Activated CD8-positive, alpha-beta T cell treated with anti-CD3 and anti-CD28 coated beads for 36 hours (primary cell): ENCODE measurements around the gene TRPC4AP. TPM values are rescaled to one million over a fixed set of nuclear protein-coding genes. Genes with fewer than 3 reads are reported as not detected.

Experiments used
- ATAC-seq: fragments of 200-7000 bp; cut with Tn5 transposase; one replicate; pipeline ENCODE4 v1.10.0; 2021; ENCODE audit warnings: mild to moderate bottlenecking, moderate library complexity
- CTCF ChIA-PET: fragments of 350-600 bp; sonication (Branson Sonifier 250); formaldehyde crosslinking; loops from one replicate; lab custom pipeline; 2021; ENCODE audit warnings: antibody characterized with exemption; lab: Charles Lee
- POLR2A ChIA-PET: fragments of 350-600 bp; sonication (Branson Sonifier 250); formaldehyde crosslinking; loops from one replicate; lab custom pipeline; 2021; ENCODE audit warnings: antibody characterized with exemption; lab: Charles Lee
- DNase-seq: peaks from one replicate; pipeline ENCODE4 v3.0.0-alpha.2; 2020
- H3K27ac Mint-ChIP-seq: one replicate; pipeline ENCODE4 v1.8.0; 2021; ENCODE audit warnings: mild to moderate bottlenecking, mixed read lengths
- H3K27me3 Mint-ChIP-seq: one replicate; pipeline ENCODE4 v1.8.0; 2021; ENCODE audit warnings: mixed read lengths
- H3K36me3 Mint-ChIP-seq: one replicate; pipeline ENCODE4 v1.8.0; 2021; ENCODE audit warnings: low read depth, mixed read lengths
- H3K4me1 Mint-ChIP-seq: one replicate; pipeline ENCODE4 v1.8.0; 2021; ENCODE audit warnings: low read depth, mixed read lengths
- H3K4me3 Mint-ChIP-seq: one replicate; pipeline ENCODE4 v1.8.0; 2021; ENCODE audit warnings: mild to moderate bottlenecking, moderate library complexity, mixed read lengths
- H3K9me3 Mint-ChIP-seq: one replicate; pipeline ENCODE4 v1.8.0; 2021; ENCODE audit warnings: mixed read lengths
- intact Hi-C: fragments of 100-400 bp; cut with micrococcal nuclease; formaldehyde crosslinking; loops from one replicate; pipeline ENCODE4 v1.10.0; 2022
- microRNA-seq: library from miRNA; unstranded; fragments of <30 nt; microRNA quantifications from one replicate; pipeline ENCODE4 v1.2.0, GENCODE V29; 2022; ENCODE audit warnings: borderline microRNAs expressed, borderline replicate concordance
- total RNA-seq, 2 experiments: library from RNA; stranded (reverse); gene quantifications; one replicate each; pipeline ENCODE4 v1.2.3, GENCODE V29; 2021
- TF ChIP-seq, protein P1 (sequence below): fragments of 200-600 bp; IDR thresholded peaks from one replicate; pipeline ENCODE4 v1.8.0; 2022; ENCODE audit warnings: antibody characterized with exemption, mild to moderate bottlenecking

Gene TRPC4AP
- total RNA-seq, 2 experiments from 2014 or later: 34.2 to 38.2 TPM

DNA sequence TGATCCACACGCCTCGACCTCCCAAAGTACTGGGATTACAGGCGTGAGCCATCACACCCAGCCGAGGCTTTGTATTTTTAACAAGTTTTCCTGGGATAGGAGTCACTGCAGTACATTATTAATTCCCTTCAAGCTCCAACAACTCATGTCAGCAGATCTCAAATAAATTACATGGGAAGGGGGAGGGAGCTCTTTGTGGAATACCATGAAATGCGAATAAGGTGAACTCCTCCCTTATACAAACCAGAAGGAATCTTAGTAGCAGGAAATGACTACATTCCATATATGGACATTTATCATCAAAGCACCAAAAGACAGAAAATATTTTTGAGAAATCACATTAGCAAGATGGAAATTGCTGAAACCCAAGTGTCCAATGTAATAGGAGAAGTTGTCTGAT, 139.9 kb downstream of the TRPC4AP start:
- ChIA-PET POLR2A (no interaction called here), CTCF (interaction anchor here (1.7 to 2.1 kb wide), 2 partner anchors 78 to 80 kb away, joined by 4 to 12 read pairs; partner anchors contain the start of gene GGT7)
- DNase-seq: no peak
- Mint-ChIP-seq H3K4me1 (peaks cover 26% of the 10 kb centered on the region), H3K4me3 (no peak overlapping the region), H3K27me3 (no peaks in the 10 kb centered on the region), H3K27ac (no peak overlapping the region), H3K9me3 (no peaks in the 10 kb centered on the region), H3K36me3 (peaks cover 16% of the 10 kb centered on the region)
- TF ChIP-seq, protein P1, sequence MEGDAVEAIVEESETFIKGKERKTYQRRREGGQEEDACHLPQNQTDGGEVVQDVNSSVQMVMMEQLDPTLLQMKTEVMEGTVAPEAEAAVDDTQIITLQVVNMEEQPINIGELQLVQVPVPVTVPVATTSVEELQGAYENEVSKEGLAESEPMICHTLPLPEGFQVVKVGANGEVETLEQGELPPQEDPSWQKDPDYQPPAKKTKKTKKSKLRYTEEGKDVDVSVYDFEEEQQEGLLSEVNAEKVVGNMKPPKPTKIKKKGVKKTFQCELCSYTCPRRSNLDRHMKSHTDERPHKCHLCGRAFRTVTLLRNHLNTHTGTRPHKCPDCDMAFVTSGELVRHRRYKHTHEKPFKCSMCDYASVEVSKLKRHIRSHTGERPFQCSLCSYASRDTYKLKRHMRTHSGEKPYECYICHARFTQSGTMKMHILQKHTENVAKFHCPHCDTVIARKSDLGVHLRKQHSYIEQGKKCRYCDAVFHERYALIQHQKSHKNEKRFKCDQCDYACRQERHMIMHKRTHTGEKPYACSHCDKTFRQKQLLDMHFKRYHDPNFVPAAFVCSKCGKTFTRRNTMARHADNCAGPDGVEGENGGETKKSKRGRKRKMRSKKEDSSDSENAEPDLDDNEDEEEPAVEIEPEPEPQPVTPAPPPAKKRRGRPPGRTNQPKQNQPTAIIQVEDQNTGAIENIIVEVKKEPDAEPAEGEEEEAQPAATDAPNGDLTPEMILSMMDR: no peak
- intact Hi-C loops: no loop called here
- ATAC-seq: no peak

Small RNA genes lying within 50 kb of the gene (microRNA-seq; reads per million reads assigned to microRNA genes)
- not detected for gene MIR499A
- gene MIR499B: not detected

Other genes with a start within 250 kb of the TRPC4AP start
- 10 to 100 TPM; 13.2 to 14.2 TPM for gene GGT7, start 220.0 kb downstream of the TRPC4AP start, total RNA-seq
- gene ACSS2, start 216.2 kb downstream of the TRPC4AP start, total RNA-seq: 10 to 100 TPM; 14.2 to 14.3 TPM
- 10 to 100 TPM; 50.9 to 52.7 TPM for gene GSS, start 137.0 kb downstream of the TRPC4AP start, total RNA-seq
- under 1 TPM; 0.22 to 0.38 TPM for gene MYH7B, start 136.9 kb downstream of the TRPC4AP start, total RNA-seq
- 10 to 100 TPM; 14.4 to 16.0 TPM for gene EDEM2, start 54.5 kb upstream of the TRPC4AP start, total RNA-seq
- gene PROCR, start 79.3 kb upstream of the TRPC4AP start, total RNA-seq: 1 to 10 TPM; 2.3 to 3.0 TPM
- not detected for gene MMP24, start 133.9 kb upstream of the TRPC4AP start, total RNA-seq
- gene MMP24OS, start 185.3 kb upstream of the TRPC4AP start, total RNA-seq: 10 to 100 TPM; 46.6 to 48.4 TPM
- gene EIF6, start 192.0 kb upstream of the TRPC4AP start, total RNA-seq: 100 to 1,000 TPM; 132 to 144 TPM
- gene FAM83C, start 199.6 kb upstream of the TRPC4AP start, total RNA-seq: not detected